Motor neuron (in vitro differentiated cells): Measurements from ENCODE around the gene SLC25A12. TPM values are rescaled to one million over a fixed set of nuclear protein-coding genes. Genes with fewer than 3 reads are reported as not detected.
"Not testable (repeated sequence)": the region's sequence is repeated elsewhere in the genome, so short reads cannot be mapped to it uniquely, and the experiment has no call there.

ENCODE experiments used
- ATAC-seq, 8 experiments: fragments of 200-7000 bp; cut with Tn5 transposase; replicated peaks in 6 of 8; 2 replicates each; pipeline ENCODE4 v1.8.0; 2021; ENCODE audit warnings: mild to moderate bottlenecking in 8 of 8, moderate library complexity in 8 of 8
- H3K27ac ChIP-seq, 2 donors: fragments of 250-450 bp; sonication (Bioruptor Pico); 2 replicates each; pipeline ENCODE4 v1.9.0; 2021; ENCODE audit warnings: antibody characterized with exemption in 2 of 2, mild to moderate bottlenecking in 2 of 2, moderate library complexity in 1 of 2
- H3K4me1 ChIP-seq, 2 donors: fragments of 250-450 bp; sonication (Bioruptor Pico); replicated peaks in 1 of 2; 2 replicates each; pipeline ENCODE4 v1.6.1; 2021; ENCODE audit warnings: antibody characterized with exemption in 2 of 2, mild to moderate bottlenecking in 2 of 2, moderate library complexity in 1 of 2
- H3K4me3 ChIP-seq, 5 donors: fragments of 250-450 bp; sonication (Bioruptor Pico); 2 replicates each; pipeline ENCODE4 v1.9.0; 2021; ENCODE audit warnings: antibody characterized with exemption in 5 of 5, mild to moderate bottlenecking in 5 of 5, moderate library complexity in 4 of 5
- WGBS, 10 experiments: fragments of 450-650 bp; shearing (Covaris generic); methylation state at CpG; one replicate each; pipeline ENCODE4 v1.0.0; 2022; 5-methylcytosine and 5-hydroxymethylcytosine counted together
- in situ Hi-C, 9 experiments: fragments of 400-800 bp; cut with MboI; loops; one replicate each; pipeline ENCODE4 v1.15.0; 2021; ENCODE audit warnings: low sequenced_read_pairs in 9 of 9, low pct_unique_long_range_greater_than_20kb in 2 of 9; ENCODE audit not compliant: unreplicated experiment in 9 of 9
- total RNA-seq, 8 experiments: library from RNA; unstranded; fragments of 300-600 nt; gene quantifications; 2 replicates each; pipeline versions ENCODE4 v1.2.3 to v1.2.4, GENCODE V29; 2022

The SLC25A12 gene
- total RNA-seq, 8 experiments from 2014 or later = 13.3 to 45.1 (median 25.1) TPM

GRCh38 chr2:171792157-171792556 lies 101.9 kb downstream of the SLC25A12 start:
- in situ Hi-C loops = no loop called here

GRCh38 chr2:171791361-171791760 lies 102.7 kb downstream of the SLC25A12 start:
- in situ Hi-C loops = no loop called here
- Histone ChIP-seq H3K4me3 (no peak overlapping the region), H3K4me1 (peaks cover 0 to 5% of the 10 kb centered on the region in 2 donors), H3K27ac (no peak overlapping the region)
- ATAC-seq = peak in 1 of 8 experiments; percentile 17
- WGBS, 10 experiments = 61 to 100% (median 84%) methylated on average over 1 to 4 of the region's 4 CpGs

More at GRCh38 chr2:171792157-171792556, 101.9 kb downstream of the SLC25A12 start:
- 80 to 100% (median 93%) methylated on average over 1 to 3 of the region's 3 CpGs for WGBS, 10 experiments
- no peak for ATAC-seq
- H3K4me1 ChIP-seq = peaks cover 0 to 5% of the 10 kb centered on the region in 2 donors
- H3K27ac ChIP-seq = no peak overlapping the region
- no peak overlapping the region for H3K4me3 ChIP-seq

GRCh38 chr2:171789956-171790355 lies 104.1 kb downstream of the SLC25A12 start:
- in situ Hi-C loops = no loop called here
- H3K27ac ChIP-seq = no peak overlapping the region
- no peak for ATAC-seq
- WGBS, 10 experiments = 80 to 100% (median 86%) methylated on average over 2 to 6 of the region's 6 CpGs; no CpG with 5 or more reads in 5 of the 10 experiments
- H3K4me3 ChIP-seq = no peak overlapping the region
- H3K4me1 ChIP-seq = peaks cover 0 to 2% of the 10 kb centered on the region in 2 donors

GRCh38 chr2:171788316-171788993 lies 105.6 kb downstream of the SLC25A12 start:
- Histone ChIP-seq H3K27ac (no peak overlapping the region), H3K4me3 (no peak overlapping the region), H3K4me1 (no peaks in the 10 kb centered on the region)
- WGBS, 10 experiments = 10 to 86% (median 57%) methylated on average over 1 to 7 of the region's 7 CpGs
- ATAC-seq = no peak
- in situ Hi-C loops = no loop called here

GRCh38 chr2:171787333-171788072 lies 106.5 kb downstream of the SLC25A12 start:
- in situ Hi-C loops = no loop called here
- WGBS, 10 experiments = 71 to 96% (median 88%) methylated on average over 2 to 7 of the region's 11 CpGs
- ATAC-seq = no peak
- no peak overlapping the region for H3K4me3 ChIP-seq
- no peaks in the 10 kb centered on the region for H3K4me1 ChIP-seq
- H3K27ac ChIP-seq = no peak overlapping the region

GRCh38 chr2:171785450-171785849 lies 108.6 kb downstream of the SLC25A12 start:
- 50 to 100% (median 78%) methylated on average over 2 to 3 of the region's 3 CpGs; no CpG with 5 or more reads in 4 of the 10 experiments for WGBS, 10 experiments

GRCh38 chr2:171778515-171778914 lies 115.5 kb downstream of the SLC25A12 start:
- in situ Hi-C loops = no loop called here
- no peak for ATAC-seq
- no peak overlapping the region for H3K27ac ChIP-seq
- 82 to 100% (median 100%) methylated on average over 1 to 3 of the region's 3 CpGs; no CpG with 5 or more reads in 1 of the 10 experiments for WGBS, 10 experiments
- H3K4me3 ChIP-seq = no peak overlapping the region
- no peaks in the 10 kb centered on the region for H3K4me1 ChIP-seq

More at GRCh38 chr2:171785450-171785849, 108.6 kb downstream of the SLC25A12 start:
- Histone ChIP-seq H3K4me1 (no peaks in the 10 kb centered on the region), H3K4me3 (no peak overlapping the region), H3K27ac (no peak overlapping the region)
- in situ Hi-C loops = no loop called here
- ATAC-seq = no peak

- in situ Hi-C loops, ATAC-seq, H3K4me1 ChIP-seq, H3K27ac ChIP-seq, H3K4me3 ChIP-seq: not testable (repeated sequence)
- WGBS, 10 experiments = no CpG with 5 or more reads among the region's 35 CpGs
Measured at GRCh38 chr2:171774581-171774980, 119.5 kb downstream of the SLC25A12 start.

- in situ Hi-C loops = no loop called here
- 83 to 100% (median 92%) methylated on average over 2 to 5 of the region's 5 CpGs; no CpG with 5 or more reads in 1 of the 10 experiments for WGBS, 10 experiments
- no peak overlapping the region for H3K4me3 ChIP-seq
- no peak overlapping the region for H3K27ac ChIP-seq
- no peaks in the 10 kb centered on the region for H3K4me1 ChIP-seq
- ATAC-seq = no peak
Measured at GRCh38 chr2:171772373-171772772, 121.7 kb downstream of the SLC25A12 start.

GRCh38 chr2:171771463-171771862 lies 122.6 kb downstream of the SLC25A12 start:
- no peak for ATAC-seq
- no peak overlapping the region for H3K4me3 ChIP-seq
- no peaks in the 10 kb centered on the region for H3K4me1 ChIP-seq
- H3K27ac ChIP-seq = no peak overlapping the region
- in situ Hi-C loops = no loop called here

GRCh38 chr2:171763602-171764001 lies 130.4 kb downstream of the SLC25A12 start:
- Histone ChIP-seq H3K4me3 (no peak overlapping the region), H3K27ac (no peak overlapping the region), H3K4me1 (no peaks in the 10 kb centered on the region)
- no peak for ATAC-seq
- WGBS, 10 experiments = 71 to 100% (median 93%) methylated on average over 1 to 3 of the region's 3 CpGs; no CpG with 5 or more reads in 1 of the 10 experiments
- in situ Hi-C loops = no loop called here

GRCh38 chr2:171762879-171763573 lies 131.0 kb downstream of the SLC25A12 start:
- 83 to 100% (median 87%) methylated on average over 1 to 2 of the region's 2 CpGs; no CpG with 5 or more reads in 6 of the 10 experiments for WGBS, 10 experiments
- Histone ChIP-seq H3K4me3 (no peak overlapping the region), H3K27ac (no peak overlapping the region), H3K4me1 (no peaks in the 10 kb centered on the region)
- in situ Hi-C loops = no loop called here
- peak in 4 of 8 experiments; percentile 26 to 45 (median 41) for ATAC-seq

GRCh38 chr2:171761176-171761575 lies 132.9 kb downstream of the SLC25A12 start:
- in situ Hi-C loops, H3K27ac ChIP-seq, ATAC-seq, H3K4me3 ChIP-seq, H3K4me1 ChIP-seq: not testable (repeated sequence)
- 93 to 100% (median 100%) methylated on average over 1 to 2 of the region's 4 CpGs; no CpG with 5 or more reads in 7 of the 10 experiments for WGBS, 10 experiments
